Body of pancreas (tissue), 4 donors: ENCODE data around the gene UQCC2. TPM values are rescaled to one million over a fixed set of nuclear protein-coding genes. Genes with fewer than 3 reads are reported as not detected.
A peak's percentile ranks its signal among the peaks of the same experiment; 100 is the strongest.

ENCODE experiments used
- ATAC-seq: fragments of 150-250 bp; one replicate; pipeline ENCODE4 v1.9.1; 2016
- DNase-seq, 4 donors: peaks; one replicate each; pipeline ENCODE4 v3.0.0-alpha.2; 2019
- H3K27ac ChIP-seq, 4 donors: fragments of 200-600 bp; sonication (generic); 1 replicate in 3 of 4; 2 replicates in 1 of 4; pipeline versions ENCODE4 v1.5.1 to v1.6.1; 2016 to 2019; ENCODE audit warnings: mild to moderate bottlenecking in 1 of 4, mixed read lengths in 1 of 4, moderate library complexity in 1 of 4
- H3K27me3 ChIP-seq, 2 donors: fragments of 200-600 bp; sonication (generic); one replicate each; pipeline ENCODE4 v1.6.0; 2016; ENCODE audit warnings: mild to moderate bottlenecking in 1 of 2
- H3K36me3 ChIP-seq, 2 donors: fragments of 200-600 bp; sonication (generic); replicated peaks in 1 of 2; 2 replicates each; pipeline ENCODE4 v1.5.1; 2016; ENCODE audit warnings: low read depth in 2 of 2; ENCODE audit not compliant: insufficient read depth in 1 of 2
- H3K4me1 ChIP-seq: fragments of 200-600 bp; sonication (generic); one replicate; pipeline ENCODE4 v1.6.0; 2016
- H3K4me3 ChIP-seq, 2 donors: fragments of 200-600 bp; sonication (generic); 1 replicate in 1 of 2; 2 replicates in 1 of 2; pipeline ENCODE4 v1.5.1; 2016 to 2019
- H3K9me3 ChIP-seq, 3 donors: fragments of 200-600 bp; sonication (generic); 1 replicate in 2 of 3; 2 replicates in 1 of 3; pipeline ENCODE4 v1.5.1; 2016
- POLR2A ChIP-seq, 3 donors: fragments of 450-650 bp; IDR thresholded peaks; one replicate each; pipeline ENCODE4 v1.6.1; 2016; ENCODE audit warnings: antibody characterized with exemption in 3 of 3, mild to moderate bottlenecking in 2 of 3
- WGBS, 2 donors: methylation state at CpG; one replicate each; pipeline ENCODE4 v1.1.5; 2017; 5-methylcytosine and 5-hydroxymethylcytosine counted together
- intact Hi-C: fragments of 100-400 bp; cut with DNase I; formaldehyde crosslinking; loops from one replicate; pipeline ENCODE4 v1.15.1; 2023
- total RNA-seq, 2 donors: library from RNA; depleted of rRNA; stranded (reverse); fragments of >200 nt; gene quantifications; one replicate each; pipeline ENCODE4 v1.1.0, GENCODE V29; 2016
- TF ChIP-seq, protein P1 (sequence below), 7 experiments: fragments of 450-650 bp in 4 of 7; fragments of 200-600 bp in 3 of 7; sonication (generic) in 3 of 7; IDR thresholded peaks; one replicate each; pipeline ENCODE4 v1.5.1; 2016 to 2019; ENCODE audit warnings: antibody characterized with exemption in 7 of 7

UQCC2 gene
- total RNA-seq, 2 donors from 2014 or later = 4.0 to 17.6 TPM

DNA sequence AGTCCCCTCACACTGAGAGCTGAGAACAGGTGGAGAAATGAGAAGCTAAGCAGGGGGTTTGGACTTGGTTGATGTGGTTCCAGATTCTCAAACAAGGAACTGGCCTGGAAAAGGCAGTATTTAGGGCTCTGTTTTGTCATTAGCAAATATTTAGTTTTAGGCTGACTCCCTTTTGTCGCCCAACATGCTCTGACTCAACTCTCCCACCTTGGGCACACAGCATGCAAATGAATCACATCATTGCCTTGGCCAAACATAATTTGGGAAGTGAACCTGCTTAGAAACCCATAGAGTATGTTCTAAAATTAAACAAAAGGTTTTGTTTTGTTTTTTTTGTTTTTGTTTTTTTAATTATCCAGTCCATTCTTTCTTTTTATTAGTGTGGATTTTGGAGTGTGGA is 9.5 kb upstream of the UQCC2 start:
- Histone ChIP-seq H3K4me1 (peaks cover 39% of the 10 kb centered on the region), H3K9me3 (no peaks in the 10 kb centered on the region), H3K4me3 (no peak overlapping the region), H3K27me3 (no peaks in the 10 kb centered on the region), H3K36me3 (no peaks in the 10 kb centered on the region), H3K27ac (peak overlapping the region in 1 of 4 donors; percentile 57)
- TF ChIP-seq, protein P1, sequence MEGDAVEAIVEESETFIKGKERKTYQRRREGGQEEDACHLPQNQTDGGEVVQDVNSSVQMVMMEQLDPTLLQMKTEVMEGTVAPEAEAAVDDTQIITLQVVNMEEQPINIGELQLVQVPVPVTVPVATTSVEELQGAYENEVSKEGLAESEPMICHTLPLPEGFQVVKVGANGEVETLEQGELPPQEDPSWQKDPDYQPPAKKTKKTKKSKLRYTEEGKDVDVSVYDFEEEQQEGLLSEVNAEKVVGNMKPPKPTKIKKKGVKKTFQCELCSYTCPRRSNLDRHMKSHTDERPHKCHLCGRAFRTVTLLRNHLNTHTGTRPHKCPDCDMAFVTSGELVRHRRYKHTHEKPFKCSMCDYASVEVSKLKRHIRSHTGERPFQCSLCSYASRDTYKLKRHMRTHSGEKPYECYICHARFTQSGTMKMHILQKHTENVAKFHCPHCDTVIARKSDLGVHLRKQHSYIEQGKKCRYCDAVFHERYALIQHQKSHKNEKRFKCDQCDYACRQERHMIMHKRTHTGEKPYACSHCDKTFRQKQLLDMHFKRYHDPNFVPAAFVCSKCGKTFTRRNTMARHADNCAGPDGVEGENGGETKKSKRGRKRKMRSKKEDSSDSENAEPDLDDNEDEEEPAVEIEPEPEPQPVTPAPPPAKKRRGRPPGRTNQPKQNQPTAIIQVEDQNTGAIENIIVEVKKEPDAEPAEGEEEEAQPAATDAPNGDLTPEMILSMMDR (IDR thresholded peaks at IDR 0.05) = no peak
- no peak for TF ChIP-seq POLR2A (IDR thresholded peaks at IDR 0.05)
- peak in 2 of 4 donors; percentile 43 to 52 for DNase-seq
- no peak for ATAC-seq
- intact Hi-C loops = no loop called here
- 37 to 40% methylated on average over 1 of the region's 1 CpG for WGBS, 2 donors

DNA sequence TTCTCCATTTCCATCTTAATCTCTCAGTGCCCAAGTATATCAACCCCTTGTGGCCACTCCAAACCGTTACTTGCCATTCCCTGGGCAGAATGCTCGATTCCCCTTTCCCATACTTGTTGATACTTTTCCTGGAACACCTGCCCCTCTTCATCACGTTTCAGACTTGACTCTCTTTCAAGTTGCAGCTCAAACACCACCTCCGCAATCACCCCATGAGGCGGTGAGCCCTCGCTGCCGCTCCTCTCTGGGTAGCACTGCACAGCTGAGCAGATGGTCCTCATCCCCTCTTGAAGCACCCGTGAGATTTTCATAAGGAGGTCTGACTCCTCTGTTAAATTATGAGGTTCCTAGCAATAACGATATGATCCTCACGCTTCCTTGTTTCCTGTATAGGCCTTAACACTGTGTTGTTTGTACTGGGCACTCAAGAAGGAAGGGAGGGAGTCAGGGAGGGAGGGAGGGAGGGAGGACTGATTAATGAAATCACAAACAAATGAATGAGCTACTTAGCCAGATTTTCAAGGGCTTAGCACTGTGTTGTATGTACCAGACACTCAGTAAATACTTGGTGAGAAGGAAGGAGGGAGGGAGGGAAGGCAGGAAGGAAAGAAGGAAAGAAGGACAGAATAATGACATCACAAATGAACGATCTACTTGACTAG is 8.0 kb upstream of the UQCC2 start:
- DNase-seq = no peak
- H3K27me3 ChIP-seq = no peaks in the 10 kb centered on the region
- H3K27ac ChIP-seq = peak overlapping the region in 1 of 4 donors; percentile 57
- no peaks in the 10 kb centered on the region for H3K9me3 ChIP-seq
- no peak for ATAC-seq
- WGBS, 2 donors = 71 to 80% methylated on average over 11 of the region's 11 CpGs
- no peak overlapping the region for H3K4me3 ChIP-seq
- intact Hi-C loops = no loop called here
- H3K4me1 ChIP-seq = peaks cover 41% of the 10 kb centered on the region
- H3K36me3 ChIP-seq = no peaks in the 10 kb centered on the region
- no peak for TF ChIP-seq POLR2A (IDR thresholded peaks at IDR 0.05)
- TF ChIP-seq, protein P1 (IDR thresholded peaks at IDR 0.05) = no peak

DNA sequence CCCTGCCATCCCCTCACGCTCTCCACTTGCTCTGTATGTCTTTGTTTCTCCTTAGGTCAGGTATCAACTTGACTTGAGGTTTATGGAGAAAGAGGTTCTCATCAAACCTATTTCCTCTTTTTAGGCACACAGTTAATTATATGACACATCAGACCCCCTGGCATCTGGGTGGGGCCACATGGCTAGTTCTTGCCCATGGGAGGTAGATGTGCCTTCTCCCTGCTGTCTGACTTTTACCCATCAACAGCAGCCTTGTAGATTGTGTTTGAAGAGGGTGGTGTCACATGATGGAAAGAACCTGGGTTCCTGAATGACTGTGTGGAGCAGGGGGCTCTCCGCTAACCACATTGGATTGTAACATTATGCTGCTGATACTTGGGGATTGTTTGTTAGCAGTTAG is 7.2 kb upstream of the UQCC2 start:
- no peak for TF ChIP-seq POLR2A (IDR thresholded peaks at IDR 0.05)
- TF ChIP-seq, protein P1 (IDR thresholded peaks at IDR 0.05) = no peak
- H3K9me3 ChIP-seq = no peaks in the 10 kb centered on the region
- H3K4me1 ChIP-seq = peaks cover 39% of the 10 kb centered on the region
- ATAC-seq (no peak), DNase-seq (no peak)
- H3K36me3 ChIP-seq = no peaks in the 10 kb centered on the region
- 94 to 100% methylated on average over 2 of the region's 2 CpGs for WGBS, 2 donors
- peak overlapping the region in 1 of 4 donors; percentile 57 for H3K27ac ChIP-seq
- intact Hi-C loops = no loop called here
- H3K27me3 ChIP-seq = no peaks in the 10 kb centered on the region
- H3K4me3 ChIP-seq = no peak overlapping the region

DNA sequence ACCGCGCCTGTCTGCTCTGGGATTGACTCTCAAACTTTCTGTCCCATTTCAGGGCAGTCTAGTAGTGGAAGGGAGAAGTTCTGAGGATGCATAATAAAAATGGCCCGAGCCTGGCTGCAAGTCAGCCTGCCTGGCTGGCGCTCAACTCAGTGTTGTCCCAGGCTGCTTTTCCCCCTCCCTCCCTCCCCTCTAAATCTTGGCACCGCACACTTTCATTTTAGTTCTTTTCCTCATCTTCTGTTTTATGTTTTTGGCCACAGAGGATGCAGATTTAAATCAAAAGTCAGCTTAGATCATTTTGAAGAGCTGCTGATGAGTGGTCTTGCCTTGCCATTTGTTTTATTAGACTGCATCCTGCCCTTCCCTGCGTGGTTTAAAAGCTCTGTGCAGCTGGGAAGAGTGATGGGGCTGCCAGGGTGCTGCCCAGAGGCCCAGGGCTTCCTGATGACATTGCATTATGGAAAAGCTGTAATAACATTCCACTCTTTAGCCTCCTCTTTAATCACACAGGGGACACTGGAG is 6.5 kb upstream of the UQCC2 start:
- peak; percentile 25 to 66 (median 48) for DNase-seq

More for the DNA sequence above, 6.5 kb upstream of the UQCC2 start:
- no peak overlapping the region for H3K4me3 ChIP-seq
- peak overlapping the region in 1 of 4 donors; percentile 22 for H3K27ac ChIP-seq
- 43 to 61% methylated on average over 6 of the region's 6 CpGs for WGBS, 2 donors
- TF ChIP-seq, protein P1 (IDR thresholded peaks at IDR 0.05) = no peak
- TF ChIP-seq POLR2A (IDR thresholded peaks at IDR 0.05) = no peak
- H3K4me1 ChIP-seq = peaks cover 31% of the 10 kb centered on the region
- intact Hi-C loops = no loop called here
- H3K36me3 ChIP-seq = no peaks in the 10 kb centered on the region
- no peaks in the 10 kb centered on the region for H3K9me3 ChIP-seq
- ATAC-seq = no peak
- H3K27me3 ChIP-seq = no peaks in the 10 kb centered on the region
